Lung microvascular endothelial cell (primary cell): ENCODE results near the gene HADHB. TPM values are rescaled to one million over a fixed set of nuclear protein-coding genes. Genes with fewer than 3 reads are reported as not detected.
"Not testable (repeated sequence)": the region's sequence is repeated elsewhere in the genome, so short reads cannot be mapped to it uniquely, and the experiment has no call there.

Experiments
- DNase-seq, 2 donors: peaks; one replicate each; pipeline versions ENCODE4 v3.0.0 to v3.0.0-alpha.2; 2010; ENCODE audit warnings: low read depth in 2 of 2
- total RNA-seq: library from RNA; depleted of rRNA; stranded (reverse); fragments of >200 nt; gene quantifications from 2 replicates; pipeline ENCODE4 v1.2.1, GENCODE V29; 2014

Gene HADHB
- total RNA-seq, 1 donor from 2014 or later, result 107 TPM

- peak; percentile 38 to 56 for DNase-seq
Observed at GRCh38 chr2:26243470-26244308, 1.1 kb upstream of the HADHB start.

GRCh38 chr2:26245231-26245732, 543 bp downstream of the HADHB start:
- peak; percentile 11 to 41 for DNase-seq

- peak in 1 of 2 donors; percentile 37 for DNase-seq
Observed at GRCh38 chr2:26245810-26246209, 1.1 kb downstream of the HADHB start.

GRCh38 chr2:26246818-26247217, 2.1 kb downstream of the HADHB start:
- DNase-seq, result peak; percentile 6 to 31

GRCh38 chr2:26249625-26250024, 4.9 kb downstream of the HADHB start:
- no peak for DNase-seq

GRCh38 chr2:26251893-26252292, 7.2 kb downstream of the HADHB start:
- no peak for DNase-seq

GRCh38 chr2:26255759-26256384, 11.1 kb downstream of the HADHB start:
- peak in 1 of 2 donors; percentile 82 for DNase-seq

- not testable (repeated sequence) for DNase-seq
Observed at GRCh38 chr2:26258836-26259235, 14.1 kb downstream of the HADHB start.

GRCh38 chr2:26268213-26268612, 23.5 kb downstream of the HADHB start:
- no peak for DNase-seq

GRCh38 chr2:26268670-26269385, 24.1 kb downstream of the HADHB start:
- not testable (repeated sequence) for DNase-seq

- DNase-seq, result no peak
Observed at GRCh38 chr2:26269571-26270158, 24.9 kb downstream of the HADHB start.

GRCh38 chr2:26270373-26270772, 25.6 kb downstream of the HADHB start:
- no peak for DNase-seq

GRCh38 chr2:26273501-26273900, 28.8 kb downstream of the HADHB start:
- peak; percentile 13 to 22 for DNase-seq

- DNase-seq, result peak; percentile 83 to 88
Observed at GRCh38 chr2:26274058-26274613, 29.4 kb downstream of the HADHB start.

- no peak for DNase-seq
Observed at GRCh38 chr2:26276484-26277227, 31.9 kb downstream of the HADHB start.

- no peak for DNase-seq
Observed at GRCh38 chr2:26279886-26280285, 35.1 kb downstream of the HADHB start.

- DNase-seq, result no peak
Observed at GRCh38 chr2:26281226-26281625, 36.5 kb downstream of the HADHB start.

- no peak for DNase-seq
Observed at GRCh38 chr2:26283606-26284005, 38.9 kb downstream of the HADHB start.

- DNase-seq, result no peak
Observed at GRCh38 chr2:26284132-26284531, 39.4 kb downstream of the HADHB start.

GRCh38 chr2:26285931-26286330, 41.2 kb downstream of the HADHB start:
- no peak for DNase-seq

- DNase-seq, result no peak
Observed at GRCh38 chr2:26290001-26290400, 45.3 kb downstream of the HADHB start.
